GM18505 (cell line): Measurements from ENCODE around the gene MND1.
A peak's percentile ranks its signal among the peaks of the same experiment; 100 is the strongest.

Experiments
- ATAC-seq: cut with Tn5 transposase; IDR thresholded peaks from one replicate; pipeline ENCODE4 v1.9.1; 2021; ENCODE audit not compliant: unreplicated experiment
- POLR2A ChIP-seq: IDR thresholded peaks from 4 replicates; pipeline ENCODE4 v1.6.1; 2011; ENCODE audit warnings: borderline replicate concordance; ENCODE audit not compliant: insufficient read depth, insufficient read length; ENCODE audit errors: extremely low read depth

Gene MND1

GRCh38 chr4:153337686-153338085, 6.8 kb upstream of the MND1 start:
- no peak for TF ChIP-seq POLR2A
- no peak for ATAC-seq

- no peak for TF ChIP-seq POLR2A
- no peak for ATAC-seq
Observed at GRCh38 chr4:153341575-153342090, 2.9 kb upstream of the MND1 start.

- ATAC-seq = no peak
- TF ChIP-seq POLR2A = no peak
Observed at GRCh38 chr4:153342751-153343552, 1.5 kb upstream of the MND1 start.

GRCh38 chr4:153345012-153345981, 809 bp downstream of the MND1 start:
- no peak for TF ChIP-seq POLR2A
- peak; percentile 45 for ATAC-seq

GRCh38 chr4:153346031-153346430, 1.5 kb downstream of the MND1 start:
- no peak for ATAC-seq
- no peak for TF ChIP-seq POLR2A

GRCh38 chr4:153346563-153346962, 2.1 kb downstream of the MND1 start:
- ATAC-seq = no peak
- no peak for TF ChIP-seq POLR2A

GRCh38 chr4:153347117-153347516, 2.6 kb downstream of the MND1 start:
- TF ChIP-seq POLR2A = no peak
- ATAC-seq = no peak

GRCh38 chr4:153348006-153348405, 3.5 kb downstream of the MND1 start:
- no peak for ATAC-seq
- TF ChIP-seq POLR2A = no peak

- no peak for TF ChIP-seq POLR2A
- ATAC-seq = no peak
Observed at GRCh38 chr4:153349206-153349805, 4.8 kb downstream of the MND1 start.

GRCh38 chr4:153362184-153362583, 17.7 kb downstream of the MND1 start:
- TF ChIP-seq POLR2A = no peak
- ATAC-seq = no peak

- ATAC-seq = no peak
- no peak for TF ChIP-seq POLR2A
Observed at GRCh38 chr4:153364061-153364460, 19.6 kb downstream of the MND1 start.

- no peak for ATAC-seq
- TF ChIP-seq POLR2A = no peak
Observed at GRCh38 chr4:153365003-153365402, 20.5 kb downstream of the MND1 start.

GRCh38 chr4:153366486-153366885, 22.0 kb downstream of the MND1 start:
- TF ChIP-seq POLR2A = no peak
- no peak for ATAC-seq
